ENCODE data around the gene SOBP.
A peak's percentile ranks its signal among the peaks of the same experiment; 100 is the strongest.
"Not testable (repeated sequence)": the region's sequence is repeated elsewhere in the genome, so short reads cannot be mapped to it uniquely, and the experiment has no call there.

Gene SOBP

DNA sequence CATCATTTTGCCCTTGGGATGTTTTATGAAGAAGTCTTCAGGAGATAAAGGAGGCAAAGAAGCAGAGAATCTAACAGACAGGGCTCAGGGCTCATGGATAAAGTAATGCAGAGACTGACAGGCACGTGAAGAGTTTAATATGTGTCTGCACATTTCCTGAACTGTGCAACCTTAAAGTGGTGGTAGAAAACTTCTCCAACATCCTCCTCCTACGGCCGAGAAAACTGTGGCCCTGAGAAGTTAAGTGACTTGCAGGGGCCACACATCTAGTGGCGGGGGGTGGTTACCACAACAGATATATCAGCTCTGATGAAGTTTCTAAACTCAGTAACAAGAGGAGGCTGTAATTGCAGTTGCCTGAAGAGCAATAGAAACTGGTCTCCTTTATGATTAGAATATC is 61.0 kb downstream of the SOBP start:
- DNase-seq (ENCODE audit: low spot score), result no peak

DNA sequence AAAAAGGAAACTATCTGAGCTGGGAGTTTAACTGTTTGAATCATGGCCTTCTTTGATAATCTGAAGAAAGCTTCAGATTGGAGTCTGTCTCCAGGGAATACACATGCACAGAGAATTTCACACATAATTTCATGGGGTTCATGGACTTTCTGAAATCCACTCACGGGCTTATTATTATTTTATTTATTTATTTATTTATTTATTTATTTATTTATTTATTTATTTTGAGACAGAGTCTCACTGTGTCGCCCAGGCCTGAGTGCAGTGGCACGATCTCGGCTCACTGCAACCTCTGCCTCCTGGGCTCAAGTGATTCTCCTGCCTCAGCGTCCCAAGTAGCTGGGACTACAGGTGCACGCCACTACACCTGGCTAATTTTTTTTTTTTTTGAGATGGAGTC is 63.2 kb downstream of the SOBP start:
- DNase-seq (ENCODE audit: low spot score), result not testable (repeated sequence)

DNA sequence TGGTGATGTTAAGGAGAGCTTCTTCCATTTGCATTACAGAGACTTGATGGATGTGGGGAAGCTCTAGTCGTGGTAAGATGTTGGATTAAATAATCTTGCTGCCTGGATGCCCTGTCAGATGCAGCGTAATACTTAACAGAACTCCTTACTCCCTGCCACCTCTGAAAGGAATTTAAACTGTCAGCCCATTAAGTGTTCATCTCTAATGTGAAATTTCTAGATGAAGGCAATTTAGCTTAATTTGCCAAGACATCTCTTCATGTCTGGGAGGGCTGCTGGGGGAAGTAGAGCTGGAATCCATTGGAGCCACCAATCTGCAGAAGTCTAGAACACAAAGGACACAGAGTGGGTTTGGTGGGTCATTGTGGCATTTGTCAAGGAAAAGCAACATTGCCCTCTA is 64.4 kb downstream of the SOBP start:
- no peak for DNase-seq (ENCODE audit: low spot score)

DNA sequence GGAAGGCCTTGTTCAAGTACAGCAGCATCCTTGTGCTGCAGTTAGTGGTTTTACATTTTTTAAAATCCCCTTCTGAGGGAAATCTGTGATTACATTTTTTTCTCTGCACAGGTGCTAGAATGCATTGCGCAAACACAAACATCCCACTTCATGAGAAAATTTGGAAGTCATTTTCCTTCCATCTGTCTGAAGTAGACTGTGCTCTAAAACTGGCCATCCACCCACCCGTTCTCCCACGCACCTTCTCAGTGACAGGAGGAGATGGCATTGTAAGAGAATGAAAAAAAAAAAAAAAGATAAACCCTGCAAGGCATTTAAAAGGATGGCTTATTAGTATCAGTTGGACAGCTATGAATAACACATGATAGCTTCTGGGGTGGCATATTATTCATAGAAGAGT is 65.0 kb downstream of the SOBP start:
- no peak for DNase-seq (ENCODE audit: low spot score)

DNA sequence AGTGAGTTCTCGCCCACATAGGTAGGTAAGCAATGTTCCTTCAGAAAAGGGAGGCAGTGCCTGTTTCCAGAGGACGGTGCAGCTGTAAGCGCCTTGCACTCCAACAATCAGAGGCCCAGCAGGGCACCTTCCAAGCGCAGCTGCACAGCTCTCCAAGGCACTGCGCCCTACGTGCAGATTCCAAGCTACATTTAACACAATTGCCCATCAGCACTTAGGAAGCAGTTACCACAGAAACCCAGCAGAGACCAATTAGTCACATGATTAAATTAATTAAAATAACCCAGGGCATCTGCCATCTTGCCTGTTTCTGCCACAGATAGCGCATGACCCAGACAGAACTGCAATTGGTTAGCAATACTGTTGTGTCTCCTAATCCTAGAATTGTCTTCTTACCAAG is 65.5 kb downstream of the SOBP start:
- no peak for DNase-seq (ENCODE audit: low spot score)

DNA sequence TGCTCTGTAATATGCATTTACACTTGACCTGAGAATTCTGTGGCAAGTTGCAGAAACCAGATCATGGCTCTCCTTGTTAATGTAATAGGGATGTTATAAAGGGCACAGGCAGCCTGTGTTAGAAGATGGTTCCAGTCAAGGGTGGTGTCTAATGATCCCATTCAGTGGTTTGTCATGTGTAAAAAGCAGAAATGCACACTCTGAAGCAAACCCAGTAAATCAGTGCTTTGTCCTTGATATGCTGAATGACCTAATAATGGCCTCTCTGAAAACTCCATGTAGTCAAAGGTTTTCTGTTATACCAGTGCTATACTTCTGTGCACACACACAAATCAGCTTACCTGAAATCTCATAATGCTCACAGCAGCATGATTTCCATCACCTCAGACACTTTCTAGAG is 66.2 kb downstream of the SOBP start:
- no peak for DNase-seq (ENCODE audit: low spot score)

DNA sequence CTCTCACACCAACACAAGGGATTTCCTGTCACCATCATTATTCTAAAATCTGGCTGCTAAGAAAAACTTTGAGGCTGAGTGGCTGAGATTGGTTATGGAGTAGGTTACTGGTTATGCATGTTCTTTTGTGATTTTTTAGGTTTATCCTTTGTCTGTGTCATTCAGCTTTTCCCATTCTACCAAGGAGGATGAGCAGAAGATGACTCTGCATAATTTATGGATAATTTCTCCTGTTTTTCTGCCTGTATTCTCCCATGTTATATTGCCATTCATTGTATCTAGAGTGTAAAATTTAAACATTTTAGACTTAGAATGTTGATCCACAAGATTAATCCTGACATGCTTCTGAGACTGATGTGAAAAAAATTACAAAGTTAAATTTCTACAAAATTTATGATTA is 67.8 kb downstream of the SOBP start:
- DNase-seq (ENCODE audit: low spot score), result no peak

DNA sequence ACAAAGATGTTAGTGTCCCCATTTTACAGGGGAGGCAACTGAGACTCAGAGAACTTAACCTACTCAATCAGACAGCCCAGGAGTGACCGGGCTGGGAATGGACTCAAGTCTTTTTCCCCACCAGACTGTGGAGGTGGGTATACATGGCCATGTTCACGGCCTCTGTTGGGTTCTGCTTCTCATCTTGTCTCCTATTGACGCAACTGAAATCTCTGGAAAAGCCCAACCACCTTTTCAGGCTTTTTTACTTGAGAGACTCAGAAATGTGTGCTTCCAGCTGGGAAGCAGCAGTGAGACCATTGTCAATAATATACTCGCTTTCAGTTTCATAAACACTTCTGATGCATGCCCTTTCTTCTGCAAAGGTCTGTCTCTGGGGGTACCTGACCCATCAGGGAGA is 70.7 kb downstream of the SOBP start:
- DNase-seq (ENCODE audit: low spot score), result no peak

DNA sequence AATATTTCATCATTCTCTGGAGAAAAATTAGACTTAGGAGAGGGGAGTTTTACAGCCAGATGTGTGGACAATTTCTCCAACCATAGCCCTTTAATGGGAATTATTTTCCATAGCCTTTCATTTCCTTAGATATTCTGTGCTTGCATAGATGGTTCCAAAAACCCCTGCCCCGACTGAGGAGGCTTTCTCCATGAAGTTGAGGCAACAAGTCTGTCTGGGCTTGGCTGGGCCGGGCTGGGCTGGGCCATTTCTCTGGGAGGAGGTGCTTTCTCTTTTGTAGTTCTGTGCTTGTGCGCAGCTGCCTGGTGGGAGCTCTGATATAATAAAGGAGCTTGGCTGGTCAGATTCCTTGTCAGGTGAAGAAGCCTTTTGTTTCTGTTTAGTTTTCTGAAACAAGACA is 71.4 kb downstream of the SOBP start:
- no peak for DNase-seq (ENCODE audit: low spot score)

DNA sequence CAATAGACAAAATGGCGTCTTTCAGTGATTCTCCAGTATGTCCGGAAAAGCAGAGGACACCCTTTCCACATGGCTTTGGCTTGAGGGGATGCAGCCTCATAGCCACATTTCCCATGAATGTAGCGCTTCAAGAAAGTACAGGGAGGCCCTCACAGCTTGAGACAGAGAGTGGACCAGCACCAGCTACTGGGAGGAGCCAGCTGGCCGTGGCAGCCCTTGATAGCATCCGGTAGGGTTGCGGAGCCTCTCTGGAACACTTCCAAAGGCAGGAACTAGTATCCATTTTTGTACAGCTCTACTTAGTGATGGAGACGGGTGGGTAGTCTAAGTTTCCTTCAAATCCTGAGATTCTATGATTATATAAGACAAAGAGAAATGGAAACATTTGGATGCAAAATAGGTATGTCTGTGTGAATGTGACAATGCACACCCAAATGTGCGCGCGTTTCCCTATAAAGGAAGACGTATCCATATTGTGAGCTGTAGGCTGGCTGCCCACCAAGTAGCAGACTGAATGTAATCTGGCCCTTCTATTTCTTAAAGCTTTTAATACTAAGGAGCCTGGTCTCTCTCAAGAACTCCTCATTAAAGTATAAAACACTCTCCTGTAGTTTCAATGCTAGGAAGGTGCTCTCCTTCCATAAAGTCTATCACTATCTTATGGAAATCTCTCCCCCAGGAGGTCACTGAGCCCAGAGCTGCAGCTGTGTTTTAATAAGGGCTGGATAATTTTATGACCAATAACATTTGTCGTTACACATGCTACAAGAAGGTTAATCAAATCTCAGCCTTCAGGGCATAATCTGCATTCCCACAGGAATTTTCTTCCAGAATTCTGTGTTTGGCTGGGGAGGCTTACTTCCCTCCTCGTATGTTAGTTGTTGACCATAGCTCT is 74.0 kb downstream of the SOBP start:
- no peak for DNase-seq (ENCODE audit: low spot score)

DNA sequence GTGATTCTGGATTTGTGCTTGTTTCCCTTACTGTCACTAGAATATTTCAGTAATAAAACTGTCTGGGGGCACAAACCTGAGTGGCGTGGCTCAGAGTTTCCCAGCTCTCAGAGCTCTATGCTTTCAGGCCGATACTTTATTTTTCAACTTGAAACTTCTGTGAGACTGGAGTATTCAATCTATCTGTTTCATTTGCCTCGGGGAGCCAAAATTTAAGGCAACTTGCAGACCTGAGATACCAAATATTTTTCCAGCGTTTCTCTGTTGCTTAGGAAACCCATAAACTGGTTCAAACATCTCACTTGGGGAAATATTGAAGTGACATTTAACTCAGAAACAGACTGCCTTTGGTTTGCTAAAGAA is 74.7 kb downstream of the SOBP start:
- DNase-seq (ENCODE audit: low spot score), result no peak

DNA sequence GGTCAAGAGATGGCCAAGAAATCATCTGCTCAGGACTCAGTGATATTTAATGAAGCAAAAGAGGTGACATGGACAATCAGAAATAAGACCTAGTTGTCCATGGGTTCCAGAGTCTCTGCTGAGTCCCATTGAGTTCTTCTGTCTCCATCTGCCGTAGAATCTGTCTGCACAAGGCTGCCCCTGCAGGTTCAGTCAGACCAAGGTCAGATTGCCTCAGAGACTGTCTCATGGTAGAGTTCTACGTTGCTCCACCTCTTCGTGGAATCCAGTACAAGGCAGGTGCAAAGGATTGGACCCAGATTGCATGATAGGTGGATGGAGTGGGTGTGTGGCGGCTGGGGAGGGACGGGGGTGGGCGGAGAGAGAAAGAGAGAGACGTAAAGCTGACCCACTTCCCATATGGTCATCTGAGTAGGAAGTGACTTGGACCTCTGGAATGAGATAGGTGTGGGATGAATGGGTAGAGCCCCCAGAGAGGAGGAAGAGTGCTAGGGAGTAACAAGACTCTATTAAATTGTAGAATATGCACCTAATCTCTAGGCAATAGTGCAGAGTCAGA is 75.3 kb downstream of the SOBP start:
- DNase-seq (ENCODE audit: low spot score), result peak; percentile 21

DNA sequence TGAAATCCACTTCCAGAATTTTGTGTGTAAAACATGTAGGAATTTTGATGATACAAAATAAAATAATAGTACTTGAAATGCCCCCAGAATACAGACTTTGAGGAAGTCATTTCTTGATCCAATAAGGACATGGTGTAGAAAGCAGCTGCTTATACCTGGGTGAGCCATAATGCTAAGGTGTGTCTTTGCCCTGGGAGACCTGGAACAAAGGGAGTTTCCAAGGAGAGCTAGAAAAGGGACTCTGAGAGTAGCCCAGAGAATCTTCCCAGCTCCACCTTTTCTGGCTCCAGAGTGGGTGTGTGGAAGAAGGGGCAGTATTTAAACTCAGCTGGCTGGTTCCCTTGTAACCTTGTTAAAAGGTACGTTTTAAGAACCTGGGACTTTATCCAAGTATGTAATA is 77.7 kb downstream of the SOBP start:
- DNase-seq (ENCODE audit: low spot score), result no peak

DNA sequence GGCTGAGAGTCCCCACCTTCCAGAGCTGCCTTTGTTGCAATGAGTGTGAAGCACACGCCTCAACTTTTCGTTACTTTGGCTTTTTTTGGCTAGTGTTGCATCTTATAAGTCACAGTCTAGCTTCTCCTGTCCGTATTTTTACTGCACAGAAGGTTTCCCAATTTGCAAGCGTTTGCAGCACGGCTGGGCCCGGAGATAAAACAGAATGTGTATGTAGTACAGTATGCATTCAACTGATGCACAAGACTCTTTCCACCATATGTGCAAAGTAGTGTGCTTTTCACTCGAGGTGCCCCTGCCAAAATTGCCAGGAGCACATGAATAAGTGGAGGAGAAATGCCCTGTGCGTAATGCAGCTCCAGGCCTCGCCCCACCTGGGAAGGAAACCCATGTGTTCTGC is 79.6 kb downstream of the SOBP start:
- DNase-seq (ENCODE audit: low spot score), result no peak

DNA sequence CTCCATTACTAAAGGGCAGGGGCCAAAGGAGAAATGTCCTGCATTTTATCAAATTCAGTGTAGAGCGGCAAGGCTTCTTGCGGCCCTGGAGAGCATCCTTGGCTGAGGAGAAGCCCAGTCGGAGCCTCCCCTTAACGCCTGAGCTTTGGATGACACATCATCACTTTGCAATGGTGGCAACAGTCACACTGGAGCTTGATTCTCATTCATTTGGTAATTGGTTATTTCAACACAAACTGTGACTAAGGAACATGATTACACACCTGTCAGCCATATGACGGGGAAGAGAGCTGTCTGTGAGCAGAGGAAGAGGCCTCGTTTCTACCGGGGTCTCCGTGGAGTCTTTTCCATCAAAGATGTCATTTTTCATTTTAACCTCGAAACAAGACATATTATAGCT is 81.4 kb downstream of the SOBP start:
- DNase-seq (ENCODE audit: low spot score), result no peak

DNA sequence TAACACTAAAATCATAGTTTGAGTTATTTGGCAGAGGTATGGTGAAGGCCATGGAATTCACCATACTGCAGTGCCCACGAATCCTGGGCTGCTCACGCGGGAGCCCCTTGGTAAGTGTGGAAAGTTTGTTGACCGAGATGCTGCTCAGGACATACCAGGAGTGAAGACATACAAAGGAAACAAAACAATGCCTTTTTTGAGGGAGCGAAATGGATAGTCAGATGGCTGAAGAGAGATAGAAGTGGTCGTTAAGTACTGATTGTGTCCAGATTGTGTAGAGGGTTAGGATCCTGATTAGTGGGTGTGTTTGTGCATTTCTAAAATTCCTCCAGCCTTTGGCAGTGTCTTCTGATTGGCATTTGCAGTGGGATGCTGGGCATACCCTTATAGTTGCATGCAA is 83.0 kb downstream of the SOBP start:
- no peak for DNase-seq (ENCODE audit: low spot score)

DNA sequence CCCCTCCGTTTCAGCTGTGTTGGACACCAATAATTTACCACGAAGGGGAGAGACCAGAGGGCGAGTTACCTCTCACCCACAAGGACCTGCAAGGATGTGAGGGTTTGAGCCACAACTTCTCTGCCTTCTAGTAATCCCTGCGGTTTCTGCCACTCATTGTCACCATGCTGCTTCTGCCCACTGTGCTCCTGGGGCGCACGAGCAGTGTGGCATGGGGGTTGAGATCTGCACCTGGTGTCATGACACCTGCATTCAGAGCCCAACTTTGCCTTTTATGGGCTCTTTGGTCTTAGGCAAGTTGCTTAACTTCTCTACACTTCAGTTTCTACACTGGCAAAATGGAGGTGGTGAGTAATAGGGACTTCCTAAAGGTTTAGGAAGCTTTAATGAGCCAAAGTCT is 84.9 kb downstream of the SOBP start:
- DNase-seq (ENCODE audit: low spot score), result no peak

DNA sequence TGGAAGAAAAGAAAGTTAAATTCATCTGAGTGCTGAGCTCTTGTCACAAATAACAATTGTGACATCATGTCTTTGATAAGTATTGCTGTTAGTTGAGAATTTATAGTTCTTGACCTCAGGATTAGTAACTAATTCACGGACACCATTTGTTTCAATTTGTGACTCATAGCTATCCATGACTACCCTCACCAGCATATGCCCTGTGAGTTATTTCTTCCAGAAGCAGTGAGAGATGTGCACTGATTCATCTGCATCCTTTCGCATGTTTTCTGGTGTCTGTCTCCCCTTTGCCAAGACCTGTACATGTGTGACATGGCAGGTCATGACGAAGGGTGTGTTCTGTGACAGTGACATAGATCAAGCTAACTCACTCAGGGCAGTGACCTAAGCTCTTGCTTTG is 86.9 kb downstream of the SOBP start:
- no peak for DNase-seq (ENCODE audit: low spot score)

DNA sequence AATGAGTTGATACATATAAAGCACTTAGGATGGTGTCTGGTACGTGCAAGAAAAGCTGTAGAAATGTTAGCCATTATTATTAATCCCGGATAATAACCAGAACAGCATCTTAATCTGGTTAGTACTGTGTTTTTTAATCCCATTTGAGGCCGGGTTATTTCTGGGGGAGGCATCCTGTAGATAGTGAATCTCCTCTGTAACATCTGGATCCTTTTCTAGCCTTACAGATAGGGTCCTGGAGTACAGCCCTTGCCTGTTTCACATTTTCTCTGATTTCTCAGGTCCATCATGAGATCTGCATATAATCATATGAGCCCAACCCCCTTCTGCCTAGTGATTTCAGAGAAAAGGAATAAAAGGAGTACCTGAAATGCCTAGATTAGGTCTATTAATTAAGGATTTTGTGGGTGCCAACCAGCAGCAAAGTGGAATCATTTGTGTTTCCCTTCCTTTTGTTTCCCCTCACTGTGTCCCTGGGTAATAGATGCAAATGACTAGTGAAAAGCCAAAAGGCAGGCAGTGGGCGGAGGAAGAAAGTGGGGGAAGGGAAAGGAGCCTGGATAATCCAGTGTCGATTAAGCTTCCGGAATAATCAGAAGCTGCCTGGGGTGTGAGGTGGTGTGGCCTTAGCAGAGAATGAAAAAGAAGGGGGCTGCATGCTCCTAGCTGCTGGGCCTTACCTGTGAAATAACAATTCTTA is 88.9 kb downstream of the SOBP start:
- no peak for DNase-seq (ENCODE audit: low spot score)

DNA sequence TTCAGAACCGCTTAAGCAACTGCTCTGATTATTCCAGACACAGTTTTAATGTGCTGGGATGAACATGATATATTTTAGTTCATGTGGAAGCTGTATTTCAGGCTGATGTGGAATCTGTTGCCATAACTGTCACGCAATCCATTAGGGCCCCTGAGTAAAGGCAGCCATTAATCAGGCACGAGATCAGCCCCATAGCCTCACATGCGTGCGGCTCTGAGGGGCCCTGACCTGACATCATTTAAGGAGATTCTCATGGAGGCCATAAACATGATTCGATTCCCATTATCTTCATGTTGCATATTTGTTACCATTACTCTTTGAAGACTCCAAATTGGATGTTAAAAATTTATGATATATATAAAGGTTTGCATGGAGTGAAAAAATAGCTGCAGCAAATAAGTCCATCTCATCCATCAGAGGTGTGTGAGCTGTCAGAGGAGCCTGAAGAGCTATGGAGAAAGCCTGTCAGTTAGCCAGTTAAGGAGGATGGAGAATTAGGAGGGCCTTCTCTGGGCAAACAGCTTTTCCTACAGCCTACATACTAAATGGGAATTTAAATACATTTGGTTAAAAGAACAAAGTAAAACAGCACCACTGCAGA is 89.6 kb downstream of the SOBP start:
- no peak for DNase-seq (ENCODE audit: low spot score)

DNA sequence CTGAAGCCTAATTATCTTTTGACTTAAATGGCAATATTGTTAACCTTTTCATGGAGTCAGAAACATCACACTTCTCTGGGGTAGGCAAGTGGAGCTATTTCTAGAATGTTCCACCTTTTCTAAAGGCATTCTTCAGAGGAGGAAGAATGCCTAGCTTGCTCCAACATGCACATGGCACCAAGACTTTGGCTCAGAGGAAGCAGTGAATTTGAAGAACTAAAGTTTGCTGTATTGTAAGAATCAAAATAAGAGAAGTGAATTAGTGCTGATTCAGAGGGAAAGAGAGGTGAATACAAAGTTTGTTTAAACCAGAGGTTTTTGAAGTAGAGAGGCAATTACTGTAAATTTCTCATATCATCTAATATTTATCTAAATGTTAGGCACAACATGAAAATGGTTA is 92.2 kb downstream of the SOBP start:
- DNase-seq (ENCODE audit: low spot score), result no peak

DNA sequence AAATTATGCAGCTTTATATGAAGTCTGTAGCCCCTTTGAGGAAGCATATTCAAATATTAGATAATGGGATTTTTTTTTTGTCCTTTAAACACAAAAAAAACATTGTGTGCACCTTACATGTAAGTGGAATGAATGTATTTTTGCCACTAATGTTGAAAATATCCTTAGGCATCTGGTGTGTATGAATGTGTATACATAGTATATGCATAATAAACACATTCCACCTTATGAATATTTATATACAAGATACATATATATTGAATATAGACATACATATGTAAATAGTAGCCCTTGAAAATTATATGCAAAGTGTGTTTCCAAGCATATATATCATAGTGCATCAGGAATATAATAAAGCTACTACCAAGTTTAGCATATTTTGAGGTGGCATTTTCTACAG is 94.8 kb downstream of the SOBP start:
- DNase-seq (ENCODE audit: low spot score), result no peak

DNA sequence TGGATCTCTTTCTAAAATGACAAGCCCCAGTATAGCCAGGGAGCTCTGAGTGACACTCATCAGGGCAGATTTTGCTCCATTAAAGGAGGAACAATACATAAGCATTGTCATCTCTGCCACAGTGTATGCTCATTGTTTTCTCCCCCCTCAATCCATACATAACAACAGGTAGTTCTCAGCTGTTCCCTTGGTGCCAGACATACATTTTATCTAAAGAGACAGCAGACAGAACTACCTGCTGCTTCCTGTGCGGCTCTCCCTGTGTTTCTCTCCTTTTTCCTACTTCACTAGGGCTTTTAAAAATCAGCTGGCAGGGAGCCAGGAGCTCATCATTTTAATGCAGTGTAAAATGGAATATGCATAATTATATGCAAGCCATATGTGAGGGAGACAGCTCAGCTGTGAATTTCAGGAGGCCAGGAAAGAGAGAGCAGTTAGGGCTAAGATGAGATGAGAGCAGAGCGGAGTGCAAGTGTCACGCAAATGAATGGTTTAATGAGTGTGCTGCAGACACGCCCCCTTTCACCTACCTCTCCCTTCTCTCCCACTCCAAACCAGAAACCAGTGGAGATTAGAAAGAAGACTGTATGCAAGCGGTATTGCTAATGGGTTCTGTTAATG is 96.0 kb downstream of the SOBP start:
- DNase-seq (ENCODE audit: low spot score), result no peak

All from HuH-7 (cell line).